Measurements from ENCODE around the gene OCEL1.

OCEL1 gene

DNA sequence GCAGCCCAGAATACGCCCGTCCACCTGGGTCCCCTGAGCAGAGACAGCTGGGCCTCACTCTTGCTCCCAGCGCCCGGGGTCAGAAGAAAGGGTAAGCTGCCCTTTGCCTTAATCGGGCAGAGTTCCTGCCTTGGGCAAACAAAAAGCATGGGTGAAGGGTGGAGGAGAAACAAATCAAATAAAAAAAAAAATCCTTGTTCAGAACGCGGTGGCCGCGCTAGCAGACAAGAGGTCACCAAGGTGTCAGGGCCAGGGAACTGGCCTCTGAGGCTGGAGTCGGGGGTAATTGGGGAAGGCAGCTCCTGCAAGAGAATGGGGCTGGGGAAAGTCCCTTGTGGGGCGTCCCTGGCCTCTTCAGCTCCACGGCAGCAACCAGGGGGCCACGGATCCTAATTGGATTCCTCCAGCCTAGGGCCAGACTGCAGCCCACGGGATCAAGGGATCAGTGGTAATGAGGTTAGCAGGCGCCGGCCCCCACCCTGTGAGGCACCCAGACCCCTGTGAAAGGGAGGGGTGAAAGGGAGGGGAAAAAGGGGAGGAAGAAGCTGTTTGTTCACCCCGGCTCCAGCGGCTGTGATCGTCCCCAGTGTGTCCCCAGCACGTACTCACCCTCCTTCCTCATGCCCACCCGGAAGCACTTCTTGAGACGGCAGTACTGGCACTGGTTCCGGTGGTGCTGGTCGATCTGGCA, 14.2 kb downstream of the OCEL1 start:
- Mint-ChIP-seq H3K4me3 (no peak overlapping the region), H3K27me3 (peaks cover 39% of the 10 kb centered on the region), H3K36me3 (no peaks in the 10 kb centered on the region), H3K27ac (no peak overlapping the region), H3K9me3 (no peaks in the 10 kb centered on the region), H3K4me1 (peaks cover 15% of the 10 kb centered on the region)
- DNase-seq, result no peak
- CTCF ChIA-PET, result no interaction called here

DNA sequence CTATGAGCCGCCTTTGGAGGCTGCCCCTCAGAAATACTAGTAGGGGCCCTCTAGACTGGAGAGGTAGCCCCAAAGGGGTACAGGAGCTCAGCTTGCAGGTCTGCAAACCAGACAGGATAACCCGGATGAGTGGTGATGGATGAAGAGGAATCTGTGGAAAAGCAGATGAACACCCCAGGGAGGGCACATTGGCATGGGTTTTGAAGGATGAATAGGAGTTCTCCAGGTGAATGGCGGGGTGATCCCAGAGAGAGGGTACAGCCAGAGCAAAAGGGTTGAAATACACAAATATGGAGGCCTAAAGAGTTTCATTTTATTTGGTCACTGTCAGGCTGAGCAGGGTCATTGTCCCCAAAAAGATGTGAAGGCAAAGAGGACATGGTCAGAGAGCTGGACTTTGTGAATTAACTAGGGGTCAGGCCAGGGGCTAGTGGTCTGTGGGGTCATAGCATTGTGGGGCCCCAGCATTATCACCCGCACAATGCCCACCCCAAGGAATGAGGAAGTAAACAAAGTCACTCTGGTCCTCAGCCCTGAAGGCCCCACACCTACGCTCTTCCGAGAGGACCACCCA, 14.9 kb downstream of the OCEL1 start:
- DNase-seq, result no peak
- H3K36me3 Mint-ChIP-seq, result no peaks in the 10 kb centered on the region
- peaks cover 15% of the 10 kb centered on the region for H3K4me1 Mint-ChIP-seq
- CTCF ChIA-PET, result no interaction called here
- no peaks in the 10 kb centered on the region for H3K9me3 Mint-ChIP-seq
- peaks cover 39% of the 10 kb centered on the region for H3K27me3 Mint-ChIP-seq
- no peak overlapping the region for H3K27ac Mint-ChIP-seq
- H3K4me3 Mint-ChIP-seq, result no peak overlapping the region

DNA sequence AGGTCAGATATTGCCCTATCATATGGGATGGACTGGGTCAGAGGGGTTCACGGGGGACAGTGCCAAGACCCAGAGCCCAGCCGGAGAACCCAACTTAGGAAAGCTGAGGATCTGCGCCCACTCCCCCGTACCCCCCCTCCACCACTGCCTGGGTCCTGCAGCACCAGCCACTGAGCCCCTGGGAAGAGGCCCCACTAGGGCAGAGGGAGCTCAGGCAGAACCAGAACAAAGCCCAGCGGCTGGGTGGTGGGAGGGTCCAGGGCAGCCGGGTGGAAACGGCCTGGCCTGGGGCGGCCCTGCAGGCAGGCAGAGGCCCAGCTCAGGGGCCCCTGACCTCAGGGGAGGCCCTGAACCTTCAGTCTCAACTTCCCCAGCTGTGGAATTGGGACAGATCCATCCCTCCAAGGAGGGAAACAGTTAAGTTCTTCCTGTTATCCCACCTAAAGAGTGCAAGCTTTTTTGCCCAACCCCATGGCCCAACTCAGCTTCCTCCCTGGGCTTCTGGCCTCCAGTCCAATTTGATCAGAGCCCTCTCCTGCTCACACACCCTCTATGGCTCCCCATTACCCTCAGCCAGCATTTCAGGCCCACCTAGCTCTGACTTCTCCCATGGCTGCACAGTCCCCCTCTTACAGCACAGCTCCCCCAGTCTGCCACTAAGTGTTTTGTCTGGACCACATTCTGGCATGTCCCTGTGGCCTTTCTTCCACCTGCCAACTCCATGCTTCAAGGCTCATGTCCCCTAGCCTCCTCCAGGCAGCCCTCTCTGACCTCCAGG, 16.6 kb downstream of the OCEL1 start:
- Mint-ChIP-seq H3K4me1 (peaks cover 12% of the 10 kb centered on the region), H3K9me3 (no peaks in the 10 kb centered on the region), H3K36me3 (no peaks in the 10 kb centered on the region), H3K27me3 (peaks cover 56% of the 10 kb centered on the region), H3K4me3 (peak overlapping the region; percentile 18), H3K27ac (no peak overlapping the region)
- no peak for DNase-seq
- CTCF ChIA-PET, result interaction anchor here (1.1 to 1.5 kb wide), 3 partner anchors 17 to 38 kb away, joined by 4 to 5 read pairs (median 4); no protein-coding TSS in a partner anchor

DNA sequence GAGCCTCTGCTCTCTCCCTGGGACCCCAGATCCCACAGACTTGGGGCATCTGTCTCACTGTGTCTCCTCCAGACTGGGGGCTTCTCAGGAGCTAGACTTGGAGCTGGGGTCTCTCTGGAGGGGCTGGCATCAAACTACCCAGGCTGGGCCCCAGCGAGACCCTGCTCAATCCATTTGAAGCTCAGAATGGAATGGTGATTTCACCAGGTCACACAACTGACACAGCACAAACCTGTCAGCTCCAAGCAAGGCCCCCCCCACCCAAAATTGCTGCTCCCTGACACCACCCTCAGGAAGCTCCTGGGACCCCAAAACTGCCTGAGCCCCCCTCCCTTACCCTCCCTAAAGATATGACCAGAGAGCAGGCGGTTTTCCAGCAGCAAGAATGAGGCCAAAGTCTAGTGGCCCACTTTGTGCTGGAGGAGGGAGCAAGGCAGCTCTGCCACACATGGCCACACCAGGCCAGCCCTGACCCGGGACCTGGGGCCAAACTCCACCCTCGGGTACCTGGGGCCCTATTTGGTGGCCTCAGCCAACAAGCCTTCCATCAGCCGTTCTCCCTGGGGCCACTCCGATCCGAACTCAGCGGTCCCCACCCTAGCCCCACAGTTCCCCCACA, 17.3 kb downstream of the OCEL1 start:
- CTCF ChIA-PET, result interaction anchor here (1.1 to 1.5 kb wide), 3 partner anchors 17 to 38 kb away, joined by 4 to 5 read pairs (median 4); no protein-coding TSS in a partner anchor
- Mint-ChIP-seq H3K9me3 (no peaks in the 10 kb centered on the region), H3K4me3 (no peak overlapping the region), H3K4me1 (peaks cover 10% of the 10 kb centered on the region), H3K27ac (no peak overlapping the region), H3K36me3 (no peaks in the 10 kb centered on the region), H3K27me3 (peaks cover 63% of the 10 kb centered on the region)
- no peak for DNase-seq

DNA sequence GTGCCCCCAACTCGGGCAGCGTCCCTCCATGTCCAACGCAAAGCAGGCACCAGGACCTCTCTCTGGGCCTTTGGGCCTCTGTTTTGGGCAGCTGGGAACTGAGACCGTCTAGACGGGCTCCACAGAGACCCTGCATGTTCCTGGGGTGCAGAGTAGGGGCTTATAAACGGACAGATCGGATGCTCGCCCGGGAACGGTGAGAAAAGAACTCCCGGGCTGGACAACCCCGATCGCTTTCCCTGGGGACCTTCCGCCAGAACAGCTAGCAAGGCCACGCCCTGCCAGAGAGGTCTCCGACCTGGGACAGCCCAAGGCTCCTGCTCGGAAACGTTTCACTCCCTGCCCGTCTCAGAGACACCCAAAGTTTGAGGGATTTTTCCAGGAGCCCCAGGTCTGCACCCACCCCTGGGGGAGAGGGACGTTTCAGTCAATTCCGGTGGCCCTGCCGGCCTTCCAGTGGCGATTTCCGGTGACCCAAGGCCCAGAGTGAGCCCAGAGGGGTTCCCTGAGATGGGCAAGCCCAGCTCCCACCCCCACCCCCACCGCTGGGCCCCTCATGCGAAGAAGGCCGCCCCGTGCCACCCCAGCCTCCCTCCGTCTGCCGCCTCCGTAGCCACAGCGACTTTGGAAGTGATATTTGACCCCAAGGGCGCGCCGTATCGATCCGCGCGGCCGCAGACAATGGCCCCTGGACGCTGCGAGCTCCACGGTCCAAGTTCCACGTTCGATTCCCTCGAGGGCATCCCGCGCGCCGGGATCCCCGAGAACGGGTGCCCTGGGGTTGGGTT, 18.0 kb downstream of the OCEL1 start:
- DNase-seq, result no peak
- Mint-ChIP-seq H3K27ac (peak overlapping the region; percentile 24), H3K9me3 (no peaks in the 10 kb centered on the region), H3K27me3 (peaks cover 67% of the 10 kb centered on the region), H3K4me1 (peaks cover 10% of the 10 kb centered on the region), H3K4me3 (peak overlapping the region; percentile 50), H3K36me3 (no peaks in the 10 kb centered on the region)
- CTCF ChIA-PET, result interaction anchor here (1.1 to 1.5 kb wide), 3 partner anchors 16 to 37 kb away, joined by 4 to 5 read pairs (median 4); no protein-coding TSS in a partner anchor

DNA sequence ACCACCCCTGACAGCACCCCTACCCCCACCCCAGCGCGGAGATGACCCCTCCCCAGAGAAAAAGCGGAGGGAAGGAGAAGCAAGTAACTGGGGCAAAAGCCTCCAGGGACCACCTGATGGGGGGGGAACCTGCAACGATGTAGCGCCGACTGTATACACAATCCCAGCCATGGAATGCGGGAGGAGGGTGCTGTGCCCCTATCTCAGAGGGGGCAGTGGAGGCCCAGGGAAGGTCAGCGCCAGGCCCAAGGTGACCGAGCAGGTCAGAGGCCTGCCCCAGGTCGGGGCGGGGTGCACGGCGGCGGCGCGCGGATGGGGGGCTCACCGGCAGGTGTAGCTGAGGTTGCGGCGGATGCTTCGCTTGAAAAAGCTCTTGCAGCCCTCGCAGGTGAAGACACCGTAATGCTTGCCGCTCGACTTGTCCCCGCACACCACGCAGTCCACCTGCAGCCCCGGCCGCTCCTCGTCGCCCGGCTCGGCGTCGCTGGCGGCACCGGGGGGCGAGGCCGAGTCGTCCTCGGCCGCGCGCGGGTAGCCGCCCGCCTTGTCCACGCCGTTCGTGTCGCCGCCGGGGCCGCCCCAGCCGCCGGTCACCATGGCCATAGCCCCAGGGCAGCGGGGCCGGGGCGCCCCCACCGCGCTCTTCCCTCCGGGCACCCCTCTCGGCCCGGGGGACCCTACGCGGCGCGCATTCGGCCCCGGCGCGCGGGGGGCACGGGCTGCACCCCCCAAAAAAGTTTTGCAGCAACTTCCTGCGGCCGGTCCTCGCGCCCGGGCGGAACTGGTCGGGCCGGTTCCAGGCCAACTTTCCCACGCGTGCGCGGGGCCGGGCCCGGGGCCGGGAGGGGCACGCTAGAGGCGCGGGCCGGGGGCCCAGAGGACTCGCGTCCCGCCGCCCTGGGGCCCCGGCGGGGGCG, 18.9 kb downstream of the OCEL1 start:
- Mint-ChIP-seq H3K27ac (no peak overlapping the region), H3K36me3 (no peaks in the 10 kb centered on the region), H3K9me3 (no peaks in the 10 kb centered on the region), H3K4me1 (peaks cover 10% of the 10 kb centered on the region), H3K27me3 (peaks cover 75% of the 10 kb centered on the region), H3K4me3 (peak overlapping the region; percentile 50)
- peak; percentile 35 for DNase-seq
- CTCF ChIA-PET, result interaction anchor here (1.0 kb wide), 1 partner anchor 9 kb away, joined by 5 read pairs; no protein-coding TSS in a partner anchor

DNA sequence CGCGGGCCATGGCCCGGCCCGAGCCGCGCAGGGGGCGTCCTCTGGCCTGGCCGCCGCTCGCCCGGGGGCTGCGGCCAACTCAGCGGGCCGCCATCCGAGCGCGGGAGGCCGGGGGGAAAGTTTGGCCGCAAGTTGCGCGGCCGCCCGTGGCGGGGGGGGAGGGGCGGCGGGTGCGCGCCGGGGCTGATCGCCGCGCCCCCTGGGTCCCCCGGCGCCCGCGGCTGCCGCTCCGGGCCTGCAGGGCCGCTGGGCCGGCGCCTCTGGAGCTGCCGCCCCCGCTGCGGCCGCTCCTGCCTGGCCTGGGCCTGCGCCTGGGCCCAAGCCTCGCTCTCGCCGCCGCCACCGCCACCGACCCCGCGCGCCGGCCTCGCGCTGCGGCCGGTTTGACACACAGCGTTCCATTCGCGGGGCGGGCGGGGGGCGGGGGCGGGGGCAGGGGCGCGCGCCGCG, 19.5 kb downstream of the OCEL1 start, which contains the start of gene NR2F6:
TSS of gene NR2F6 (minus strand) at position 385 of the 450 bp plus-strand sequence. CDS start 699 bp downstream, outside the sequence.
- Mint-ChIP-seq H3K4me3 (peak within 1 kb of the TSS; percentile 84), H3K27ac (peak within 1 kb of the TSS; percentile 80), H3K4me1 (peaks cover 10% of the 10 kb centered on the region), H3K27me3 (peaks cover 73% of the 10 kb centered on the region), H3K9me3 (no peaks in the 10 kb centered on the region), H3K36me3 (no peaks in the 10 kb centered on the region)
- CTCF ChIA-PET, result interaction anchor here (1.0 kb wide), 1 partner anchor 10 kb away, joined by 5 read pairs; no protein-coding TSS in a partner anchor
- DNase-seq, result no peak

DNA sequence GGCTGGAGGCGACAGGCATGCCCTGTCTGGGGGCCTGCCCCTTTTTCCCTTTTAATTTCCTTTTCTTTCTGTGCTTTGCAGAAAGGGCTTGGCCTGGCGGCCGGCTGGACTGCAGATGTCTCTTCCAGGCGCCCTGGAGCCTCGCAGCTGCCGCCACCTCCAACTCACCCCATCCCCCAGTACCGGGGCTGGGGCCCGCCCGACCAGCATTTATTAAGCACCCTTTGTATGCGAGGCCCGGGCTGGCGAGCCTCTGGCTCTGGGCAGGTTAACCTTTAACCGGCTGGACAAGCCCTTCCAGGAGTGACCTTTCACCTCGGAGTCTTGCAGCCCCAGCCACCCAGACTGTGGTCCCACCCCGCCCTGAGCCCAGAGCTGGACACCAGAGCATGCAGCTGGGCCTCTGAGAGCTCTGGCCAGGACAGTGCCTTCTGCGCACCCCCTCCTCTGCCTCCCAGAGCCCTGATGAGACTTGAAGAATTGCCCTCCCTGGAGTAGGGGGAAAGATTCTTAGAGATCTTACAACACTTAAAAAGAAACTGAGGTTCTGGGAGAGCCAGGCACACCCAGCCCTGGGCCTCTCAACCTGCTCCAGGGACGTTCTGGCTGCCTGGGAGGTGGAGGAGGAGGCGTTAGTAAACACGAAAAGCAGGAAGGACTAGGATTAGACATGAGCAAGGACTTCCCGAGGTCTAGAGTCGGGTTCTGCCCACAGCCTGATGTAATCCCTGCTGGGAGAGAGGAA, 20.8 kb downstream of the OCEL1 start:
- DNase-seq, result no peak
- Mint-ChIP-seq H3K27me3 (peaks cover 70% of the 10 kb centered on the region), H3K4me1 (peaks cover 10% of the 10 kb centered on the region), H3K4me3 (peak overlapping the region; percentile 35), H3K9me3 (no peaks in the 10 kb centered on the region), H3K36me3 (no peaks in the 10 kb centered on the region), H3K27ac (no peak overlapping the region)
- CTCF ChIA-PET, result no interaction called here

DNA sequence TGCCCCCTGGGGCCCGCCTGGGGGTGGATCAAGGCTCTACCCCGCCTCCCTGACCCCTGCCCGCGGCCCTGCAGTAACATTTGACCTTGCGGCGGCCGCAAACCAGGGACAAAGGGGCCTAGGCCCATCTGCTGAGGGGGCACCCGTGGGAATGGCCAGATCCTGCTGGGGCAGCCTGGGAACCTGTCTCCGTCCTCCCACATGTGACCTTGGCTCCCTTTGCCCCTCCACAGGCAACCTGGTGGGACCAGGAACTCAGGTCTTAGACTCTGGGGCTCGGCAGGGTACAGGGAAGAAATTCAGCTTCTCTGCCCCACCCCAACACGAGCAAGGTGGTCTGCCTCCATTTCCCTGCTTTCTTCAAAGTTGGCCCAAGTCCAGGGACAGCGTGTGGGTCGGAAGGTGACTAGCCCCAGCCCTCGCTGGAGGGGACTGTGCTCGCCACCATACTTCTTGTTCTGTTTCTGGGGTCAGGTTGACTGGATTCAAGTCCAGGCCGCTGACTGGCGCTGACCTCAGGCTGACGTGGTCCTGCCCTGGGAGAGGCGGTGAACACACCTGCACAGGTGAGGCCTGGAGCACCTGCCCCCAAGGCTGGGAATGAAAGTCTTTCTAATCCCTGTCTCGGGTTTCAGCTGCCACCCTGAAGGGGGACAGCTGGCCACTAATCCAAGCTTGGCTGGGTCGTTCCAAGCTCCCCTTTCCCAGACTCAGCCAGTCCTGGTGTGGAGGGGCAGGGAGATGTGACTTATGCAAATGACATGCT, 22.2 kb downstream of the OCEL1 start:
- H3K36me3 Mint-ChIP-seq, result no peaks in the 10 kb centered on the region
- peaks cover 58% of the 10 kb centered on the region for H3K27me3 Mint-ChIP-seq
- H3K27ac Mint-ChIP-seq, result no peak overlapping the region
- H3K4me1 Mint-ChIP-seq, result peaks cover 8% of the 10 kb centered on the region
- no peak for DNase-seq
- CTCF ChIA-PET, result interaction anchor here (0.6 to 2.6 kb wide), 2 partner anchors 12 to 43 kb away, joined by 3 to 12 read pairs; no protein-coding TSS in a partner anchor
- no peaks in the 10 kb centered on the region for H3K9me3 Mint-ChIP-seq
- H3K4me3 Mint-ChIP-seq, result no peak overlapping the region

DNA sequence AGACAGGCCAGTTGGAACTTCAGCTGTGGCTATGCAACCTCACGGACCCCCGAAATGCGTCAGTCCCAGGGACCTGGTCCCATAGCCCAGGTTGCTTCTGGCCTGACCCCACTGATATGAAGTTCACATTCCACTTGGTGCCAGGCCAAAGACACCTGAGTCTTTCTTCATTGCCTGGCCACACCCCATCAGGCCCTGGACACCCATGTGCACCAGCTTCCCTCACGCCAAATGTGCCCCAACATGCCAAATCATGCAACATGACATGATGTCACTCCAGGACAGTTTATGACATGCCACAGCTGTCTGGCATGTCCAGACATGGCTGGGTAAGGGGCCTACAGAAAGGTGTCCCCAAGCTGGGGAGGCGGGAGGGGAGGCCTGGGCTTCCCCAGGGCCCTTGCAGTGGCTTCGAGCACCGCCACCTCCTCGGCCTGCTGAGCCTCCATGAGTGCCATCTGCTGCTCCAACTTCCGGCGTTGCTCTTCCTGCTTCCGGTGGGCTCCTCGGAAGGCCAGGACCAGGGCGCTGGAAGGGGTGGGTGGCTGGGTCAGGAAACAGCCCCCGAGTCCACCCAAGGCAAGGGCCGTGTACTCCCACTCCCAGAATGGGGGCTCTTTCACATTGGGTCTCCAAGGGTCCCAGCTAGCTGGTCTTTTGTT, 24.0 kb downstream of the OCEL1 start:
- Mint-ChIP-seq H3K4me3 (no peak overlapping the region), H3K27ac (no peak overlapping the region), H3K9me3 (no peaks in the 10 kb centered on the region), H3K4me1 (peaks cover 8% of the 10 kb centered on the region), H3K27me3 (peaks cover 42% of the 10 kb centered on the region), H3K36me3 (no peaks in the 10 kb centered on the region)
- no peak for DNase-seq
- CTCF ChIA-PET, result interaction anchor here (2.6 kb wide), 1 partner anchor 11 kb away, joined by 12 read pairs; no protein-coding TSS in a partner anchor

DNA sequence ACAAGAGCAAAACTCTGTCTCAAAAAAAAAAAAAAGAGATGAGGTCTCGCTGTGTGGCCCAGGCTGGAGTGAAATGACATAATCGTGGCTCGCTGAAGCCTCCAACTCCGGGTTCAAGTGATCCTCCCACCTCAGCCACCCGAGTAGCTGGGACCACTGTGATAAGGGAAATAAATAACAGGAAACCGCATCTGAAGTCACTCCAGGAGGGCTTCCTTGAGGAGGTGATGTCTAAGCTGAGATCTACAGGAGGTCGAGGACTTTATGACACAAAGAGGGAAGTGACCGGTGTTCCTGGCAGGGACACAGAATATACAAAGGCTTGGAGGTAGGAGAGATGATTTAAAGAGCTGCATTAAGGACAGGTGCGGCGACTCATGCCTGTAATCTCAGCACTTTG, 28.6 kb downstream of the OCEL1 start:
- Mint-ChIP-seq H3K36me3 (no peaks in the 10 kb centered on the region), H3K4me3 (no peak overlapping the region), H3K9me3 (no peaks in the 10 kb centered on the region), H3K4me1 (no peaks in the 10 kb centered on the region), H3K27ac (no peak overlapping the region), H3K27me3 (peaks cover 19% of the 10 kb centered on the region)
- no peak for DNase-seq
- CTCF ChIA-PET, result interaction anchor here (0.7 to 1.3 kb wide), 3 partner anchors 11 to 25 kb away, joined by 3 to 5 read pairs (median 3); no protein-coding TSS in a partner anchor

Measured in activated naive CD4-positive, alpha-beta T cell treated with anti-CD3 and anti-CD28 coated beads, Interleukin-2, amount 10 ng/mL, durations not matched to agents 7 days and 5 days (primary cell).